Right ventricle myocardium inferior (tissue), 1 donor: ENCODE results near the gene ARAP3. TPM values are rescaled to one million over a fixed set of nuclear protein-coding genes. Genes with fewer than 3 reads are reported as not detected.
"Not testable (repeated sequence)": the region's sequence is repeated elsewhere in the genome, so short reads cannot be mapped to it uniquely, and the experiment has no call there.

Experiments
- ATAC-seq: fragments of 200-7000 bp; cut with Tn5 transposase; one replicate; pipeline ENCODE4 v1.9.1; 2020; ENCODE audit warnings: mild to moderate bottlenecking, moderate library complexity
- DNase-seq: peaks from one replicate; pipeline ENCODE4 v3.0.0; 2021; ENCODE audit errors: missing footprints
- intact Hi-C: fragments of 100-400 bp; cut with DNase I; formaldehyde crosslinking; loops from one replicate; pipeline ENCODE4 v1.11.0; 2022
- long read RNA-seq: library from polyadenylated mRNA; unstranded; transcript quantifications from one replicate; pipeline ENCODE4 v2.0.0, GENCODE V29; 2021
- total RNA-seq: library from RNA; stranded (reverse); fragmentation: NEBNext Ultra II Directional; extraction: Animal tissue kit (Norgen Biotek cat#: 25700); gene quantifications from one replicate; pipeline ENCODE4 v1.2.1, GENCODE V29; 2021
- donor health status: DM: no; HTN: yes; CAD: no; lungs with severe emphysema.

Gene ARAP3
- 14.7 TPM for total RNA-seq
- long read RNA-seq, partial matches to known transcripts: 2 of 6 reads
- long read RNA-seq, other reads (novel, unspliced or antisense): 3 of 6 reads

GRCh38 chr5:141681695-141682641, at the start of gene ARAP3:
ARAP3 (minus strand) TSS chr5:141682230; CDS start chr5:141680486, 1,744 bp downstream.
- intact Hi-C loops: no loop called here
- DNase-seq (peak; percentile 96), ATAC-seq (peak; percentile 90)

- ATAC-seq: no peak
- DNase-seq: no peak
- intact Hi-C loops: no loop called here
Observed at GRCh38 chr5:141729387-141730006, 47.5 kb upstream of the ARAP3 start.

GRCh38 chr5:141725891-141726290, 43.9 kb upstream of the ARAP3 start:
- intact Hi-C loops: no loop called here
- no peak for ATAC-seq
- no peak for DNase-seq

- ATAC-seq, intact Hi-C loops, DNase-seq: not testable (repeated sequence)
Observed at GRCh38 chr5:141725174-141725573, 43.1 kb upstream of the ARAP3 start.

GRCh38 chr5:141722266-141722665, 40.2 kb upstream of the ARAP3 start:
- DNase-seq: no peak
- intact Hi-C loops: no loop called here
- ATAC-seq: no peak

- intact Hi-C loops: no loop called here
- no peak for ATAC-seq
- DNase-seq: no peak
Observed at GRCh38 chr5:141717043-141717442, 35.0 kb upstream of the ARAP3 start.

- no peak for ATAC-seq
- DNase-seq: no peak
- intact Hi-C loops: no loop called here
Observed at GRCh38 chr5:141716468-141716867, 34.4 kb upstream of the ARAP3 start.

- DNase-seq: no peak
- ATAC-seq: no peak
- intact Hi-C loops: no loop called here
Observed at GRCh38 chr5:141716009-141716408, 34.0 kb upstream of the ARAP3 start.

GRCh38 chr5:141715346-141715905, 33.4 kb upstream of the ARAP3 start:
- DNase-seq (no peak), ATAC-seq (no peak)
- intact Hi-C loops: no loop called here

- DNase-seq (no peak), ATAC-seq (no peak)
- intact Hi-C loops: no loop called here
Observed at GRCh38 chr5:141714542-141715310, 32.7 kb upstream of the ARAP3 start.

GRCh38 chr5:141713616-141714309, 31.7 kb upstream of the ARAP3 start:
- ATAC-seq (no peak), DNase-seq (no peak)
- intact Hi-C loops: no loop called here

GRCh38 chr5:141711687-141712086, 29.7 kb upstream of the ARAP3 start:
- intact Hi-C loops: no loop called here
- ATAC-seq (no peak), DNase-seq (no peak)

- intact Hi-C loops: no loop called here
- ATAC-seq: no peak
- DNase-seq: no peak
Observed at GRCh38 chr5:141709699-141710267, 27.8 kb upstream of the ARAP3 start.

GRCh38 chr5:141708016-141708415, 26.0 kb upstream of the ARAP3 start:
- intact Hi-C loops: no loop called here
- DNase-seq (no peak), ATAC-seq (no peak)

GRCh38 chr5:141707510-141707909, 25.5 kb upstream of the ARAP3 start:
- DNase-seq (no peak), ATAC-seq (no peak)
- intact Hi-C loops: no loop called here

- ATAC-seq (no peak), DNase-seq (no peak)
- intact Hi-C loops: no loop called here
Observed at GRCh38 chr5:141706121-141706520, 24.1 kb upstream of the ARAP3 start.

GRCh38 chr5:141705469-141705868, 23.4 kb upstream of the ARAP3 start:
- DNase-seq: no peak
- ATAC-seq: no peak
- intact Hi-C loops: no loop called here

GRCh38 chr5:141704782-141705297, 22.8 kb upstream of the ARAP3 start:
- intact Hi-C loops: loop anchor here (5.0 kb wide), 1 partner anchor 57 kb away; no protein-coding TSS in a partner anchor
- ATAC-seq: no peak
- DNase-seq: no peak
